NOMO-1 treated with dmso at 0.1 percent for 144 hours (cell line): ENCODE results near the gene ITGA2B.
A peak's percentile ranks its signal among the peaks of the same experiment; 100 is the strongest.
"Not testable (repeated sequence)": the region's sequence is repeated elsewhere in the genome, so short reads cannot be mapped to it uniquely, and the experiment has no call there.

Experiments
- DNase-seq: peaks from one replicate; lab custom pipeline; 2025; ENCODE audit not compliant: unreplicated experiment; lab: John Stamatoyannopoulos, UW

The ITGA2B gene

GRCh38 chr17:44352828-44353671 is 36.4 kb downstream of the ITGA2B start:
- DNase-seq, result no peak

- DNase-seq, result no peak
Measured at GRCh38 chr17:44351961-44352827, 37.3 kb downstream of the ITGA2B start.

GRCh38 chr17:44351464-44351863 is 38.0 kb downstream of the ITGA2B start:
- no peak for DNase-seq

DNA sequence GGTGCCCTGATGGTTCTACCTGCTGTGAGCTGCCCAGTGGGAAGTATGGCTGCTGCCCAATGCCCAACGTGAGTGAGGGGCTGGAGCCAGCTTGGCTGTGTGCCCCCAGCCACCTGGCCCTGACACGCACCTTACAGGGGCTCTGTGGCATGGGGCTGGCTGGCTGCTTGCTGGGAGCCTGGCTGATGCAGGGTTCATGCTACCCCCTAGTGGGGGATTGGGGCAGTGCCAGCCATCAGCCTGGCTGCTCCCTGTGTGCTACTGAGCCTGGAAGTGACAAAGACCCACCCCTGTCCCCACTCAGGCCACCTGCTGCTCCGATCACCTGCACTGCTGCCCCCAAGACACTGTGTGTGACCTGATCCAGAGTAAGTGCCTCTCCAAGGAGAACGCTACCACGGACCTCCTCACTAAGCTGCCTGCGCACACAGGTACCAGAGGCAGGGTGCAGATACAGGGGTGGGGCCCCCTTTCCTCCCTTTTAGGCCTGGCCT is 38.7 kb downstream of the ITGA2B start:
- peak; percentile 7 for DNase-seq

DNA sequence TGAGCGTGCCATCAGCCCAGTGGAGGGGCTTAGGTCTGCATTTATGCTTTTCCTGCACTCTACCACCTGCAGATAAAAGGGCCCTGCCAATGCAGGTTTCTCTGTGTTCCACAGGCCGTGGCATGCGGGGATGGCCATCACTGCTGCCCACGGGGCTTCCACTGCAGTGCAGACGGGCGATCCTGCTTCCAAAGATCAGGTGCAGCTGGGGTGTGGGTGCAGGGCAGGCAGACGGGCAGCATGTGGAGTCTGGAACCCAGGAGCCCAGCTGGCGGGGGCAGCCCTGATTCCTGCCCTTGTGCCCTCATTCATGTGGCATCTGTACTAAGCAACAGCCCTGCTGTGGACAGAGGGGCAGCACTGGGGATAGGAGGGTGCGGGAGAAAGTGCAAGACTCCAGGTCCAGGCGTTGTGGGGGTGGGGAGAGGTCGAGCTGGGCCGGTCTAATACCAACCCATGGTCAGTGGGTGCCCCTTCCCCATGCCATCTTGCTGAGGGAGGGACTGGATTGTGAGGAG is 39.8 kb downstream of the ITGA2B start:
- DNase-seq, result no peak

DNA sequence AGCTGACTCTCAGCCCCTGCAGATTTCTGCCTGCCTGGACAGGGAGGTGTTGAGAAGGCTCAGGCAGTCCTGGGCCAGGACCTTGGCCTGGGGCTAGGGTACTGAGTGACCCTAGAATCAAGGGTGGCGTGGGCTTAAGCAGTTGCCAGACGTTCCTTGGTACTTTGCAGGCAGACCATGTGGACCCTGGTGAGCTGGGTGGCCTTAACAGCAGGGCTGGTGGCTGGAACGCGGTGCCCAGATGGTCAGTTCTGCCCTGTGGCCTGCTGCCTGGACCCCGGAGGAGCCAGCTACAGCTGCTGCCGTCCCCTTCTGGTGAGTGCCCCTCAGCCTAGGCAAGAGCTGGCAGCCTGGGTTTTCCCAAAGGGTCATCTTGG is 40.5 kb downstream of the ITGA2B start:
- no peak for DNase-seq

DNA sequence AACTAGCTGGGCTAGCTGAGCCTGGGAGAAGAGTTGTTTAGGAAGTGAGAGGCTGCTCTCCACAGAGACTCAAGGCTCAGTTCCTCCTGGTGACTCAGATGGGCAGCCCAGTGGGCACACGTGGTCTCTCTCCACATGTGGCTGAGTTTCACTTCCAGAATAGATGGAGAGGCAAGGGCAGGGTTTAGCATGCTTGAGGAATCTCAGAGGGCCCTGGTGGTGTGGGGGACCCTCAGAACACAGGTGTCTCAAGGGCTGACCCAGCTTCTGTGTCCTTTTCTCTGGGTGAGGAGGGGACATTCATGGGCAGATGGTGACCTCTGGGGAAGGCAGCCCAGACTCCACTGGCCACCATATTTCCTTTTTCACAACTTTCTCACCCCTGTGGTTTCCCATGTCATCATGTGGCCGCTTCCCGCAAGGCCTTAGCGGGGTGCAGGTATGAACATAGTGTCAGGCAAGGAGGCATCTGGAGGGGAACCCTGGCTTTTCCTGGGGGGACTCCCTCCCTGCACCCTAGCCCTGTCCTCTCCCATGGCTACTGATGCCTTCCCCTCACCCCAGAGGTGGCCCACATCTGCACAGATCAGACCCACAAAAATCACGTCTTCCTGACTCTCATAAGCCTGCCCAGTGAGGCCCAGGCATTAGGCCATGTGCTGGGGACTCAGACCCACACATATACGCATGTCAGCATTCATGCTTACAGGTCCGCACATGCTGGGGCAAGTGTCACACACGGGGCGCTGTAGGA is 41.0 kb downstream of the ITGA2B start:
- peak; percentile 95 for DNase-seq

GRCh38 chr17:44347206-44348055 is 42.0 kb downstream of the ITGA2B start:
- not testable (repeated sequence) for DNase-seq

- no peak for DNase-seq
Measured at GRCh38 chr17:44346064-44346844, 43.2 kb downstream of the ITGA2B start.

GRCh38 chr17:44345454-44346026 is 43.9 kb downstream of the ITGA2B start:
- DNase-seq, result peak; percentile 67

DNA sequence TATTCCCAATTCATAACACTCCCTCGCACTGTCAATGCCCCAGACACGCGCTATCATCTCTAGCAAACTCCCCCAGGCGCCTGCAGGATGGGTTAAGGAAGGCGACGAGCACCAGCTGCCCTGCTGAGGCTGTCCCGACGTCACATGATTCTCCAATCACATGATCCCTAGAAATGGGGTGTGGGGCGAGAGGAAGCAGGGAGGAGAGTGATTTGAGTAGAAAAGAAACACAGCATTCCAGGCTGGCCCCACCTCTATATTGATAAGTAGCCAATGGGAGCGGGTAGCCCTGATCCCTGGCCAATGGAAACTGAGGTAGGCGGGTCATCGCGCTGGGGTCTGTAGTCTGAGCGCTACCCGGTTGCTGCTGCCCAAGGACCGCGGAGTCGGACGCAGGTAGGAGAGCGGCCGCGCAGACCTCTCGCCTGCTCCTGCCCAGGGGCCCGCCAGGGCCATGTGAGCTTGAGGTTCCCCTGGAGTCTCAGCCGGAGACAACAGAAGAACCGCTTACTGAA is 44.5 kb downstream of the ITGA2B start, which contains the start of gene GRN:
GRN (plus strand) TSS at position 364 of the 515 bp plus-strand sequence. CDS start 3,863 bp downstream, outside the sequence.
- DNase-seq, result peak; percentile 96

DNA sequence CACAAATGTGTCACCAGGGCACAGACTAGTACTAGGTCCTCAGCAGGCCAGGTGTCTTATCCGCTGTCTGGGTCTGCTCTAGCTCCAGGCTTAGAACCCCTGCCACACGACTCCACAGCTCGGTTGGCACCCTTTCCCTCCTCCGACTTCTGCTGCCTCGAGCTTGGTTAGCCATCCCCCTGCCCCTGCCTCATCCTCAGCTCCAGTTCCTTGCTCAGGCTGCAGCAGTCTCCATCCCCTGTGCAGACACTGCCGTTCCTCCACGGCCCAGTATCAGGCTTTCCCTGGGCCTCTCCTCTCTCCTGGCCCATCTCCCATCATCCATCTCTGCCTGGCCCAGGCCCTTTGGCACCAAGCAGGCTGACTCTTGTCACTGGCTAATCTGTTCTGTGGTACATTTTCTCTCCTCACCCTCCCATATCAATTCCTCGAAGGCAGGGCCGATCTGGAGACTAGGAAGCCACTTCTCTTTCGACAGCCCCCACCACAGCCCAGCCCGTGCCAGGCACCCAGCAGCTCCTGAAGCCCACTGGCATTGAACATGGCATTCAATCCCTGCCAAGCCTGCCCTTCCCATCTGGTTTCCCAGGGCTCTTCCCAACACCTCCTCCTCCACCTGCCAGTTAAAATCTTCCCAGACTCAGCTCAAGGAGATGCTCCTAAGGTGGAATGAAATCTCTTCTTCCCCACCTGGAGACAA is 45.8 kb downstream of the ITGA2B start:
- DNase-seq, result no peak

DNA sequence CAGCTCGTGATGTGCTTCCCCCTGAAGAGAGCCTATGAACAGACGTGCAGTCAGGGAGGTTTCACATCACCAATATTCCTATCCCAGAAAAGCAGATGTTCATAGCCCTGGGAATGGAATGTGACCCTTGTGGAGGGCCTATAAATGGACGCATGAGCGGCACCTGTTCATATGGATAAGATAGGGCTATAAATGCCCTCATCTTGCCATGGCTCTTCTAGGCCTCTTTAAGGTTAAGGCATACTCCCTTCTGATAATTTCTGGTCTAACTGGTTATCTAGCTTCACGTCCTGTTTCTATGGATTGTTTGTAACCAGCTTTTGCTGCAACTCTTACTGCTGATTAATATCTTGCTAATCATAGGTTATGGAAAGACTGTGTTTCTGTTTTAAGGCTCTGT is 48.9 kb downstream of the ITGA2B start:
- DNase-seq, result not testable (repeated sequence)

DNA sequence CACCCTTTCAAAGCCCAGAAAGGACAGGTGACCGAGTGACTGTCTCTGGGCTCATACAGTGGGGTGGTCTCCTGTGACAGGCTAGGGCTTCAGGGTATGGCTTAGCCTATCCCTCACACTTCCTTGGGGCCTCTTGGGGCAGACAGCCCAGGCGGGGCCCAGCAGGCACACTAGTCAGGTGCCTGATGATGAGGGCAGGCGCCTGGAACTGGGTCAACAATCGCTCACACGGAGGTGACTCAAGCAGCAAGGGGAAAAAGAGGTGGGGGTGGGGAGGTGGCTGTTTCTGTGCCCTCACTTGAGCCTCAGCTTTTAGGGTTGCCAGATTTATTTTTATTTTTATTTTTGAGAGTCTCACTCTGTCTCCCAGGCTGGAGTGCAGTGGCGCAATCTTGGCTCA is 50.7 kb downstream of the ITGA2B start:
- DNase-seq, result no peak

GRCh38 chr17:44335968-44336367 is 53.5 kb downstream of the ITGA2B start:
- no peak for DNase-seq

- DNase-seq, result no peak
Measured at GRCh38 chr17:44335564-44335963, 53.9 kb downstream of the ITGA2B start.

GRCh38 chr17:44334727-44335126 is 54.7 kb downstream of the ITGA2B start:
- DNase-seq, result no peak

GRCh38 chr17:44334315-44334714 is 55.1 kb downstream of the ITGA2B start:
- no peak for DNase-seq
